Heart right ventricle (tissue), 16 donors: ENCODE data around the gene NHS. TPM values are rescaled to one million over a fixed set of nuclear protein-coding genes. Genes with fewer than 3 reads are reported as not detected.

Source experiments
- ATAC-seq, 8 donors: fragments of 200-7000 bp; cut with Tn5 transposase; one replicate each; pipeline ENCODE4 v1.9.1; 2020; ENCODE audit warnings: mild to moderate bottlenecking in 8 of 8, moderate library complexity in 8 of 8, moderate number of reproducible peaks in 1 of 8
- DNase-seq, 2 donors: peaks; one replicate each; pipeline ENCODE4 v3.0.0-alpha.2; 2020
- H3K27ac ChIP-seq, 10 donors: fragments of 200-600 bp; sonication (generic) in 2 of 10; one replicate each; pipeline versions ENCODE4 v1.5.0 to v1.8.0; 2020 to 2022; ENCODE audit warnings: mild to moderate bottlenecking in 3 of 10
- H3K27me3 ChIP-seq, 7 donors: fragments of 200-600 bp; one replicate each; pipeline ENCODE4 v1.8.0; 2021 to 2022; ENCODE audit warnings: mild to moderate bottlenecking in 2 of 7
- H3K36me3 ChIP-seq, 9 donors: fragments of 200-600 bp; sonication (generic) in 1 of 9; one replicate each; pipeline versions ENCODE4 v1.5.0 to v1.8.0; 2020 to 2022; ENCODE audit warnings: mild to moderate bottlenecking in 2 of 9
- H3K4me1 ChIP-seq, 9 donors: fragments of 200-600 bp; sonication (generic) in 1 of 9; one replicate each; pipeline versions ENCODE4 v1.5.0 to v1.8.0; 2020 to 2022; ENCODE audit warnings: mild to moderate bottlenecking in 4 of 9
- H3K4me3 ChIP-seq, 10 donors: fragments of 200-600 bp; sonication (generic) in 2 of 10; one replicate each; pipeline versions ENCODE4 v1.5.0 to v1.8.0; 2020 to 2022; ENCODE audit warnings: mild to moderate bottlenecking in 7 of 10, moderate library complexity in 2 of 10
- H3K9me3 ChIP-seq, 11 donors: fragments of 200-600 bp in 10 of 11; sonication (generic) in 2 of 11; one replicate each; pipeline versions ENCODE4 v1.5.0 to v1.8.0; 2013 to 2022; ENCODE audit warnings: mild to moderate bottlenecking in 2 of 11, control low read depth in 1 of 11, moderate library complexity in 1 of 11
- CTCF ChIP-seq, 9 donors: fragments of 200-600 bp; sonication (generic) in 2 of 9; IDR thresholded peaks; one replicate each; pipeline versions ENCODE4 v1.5.0 to v1.8.0; 2021 to 2022; ENCODE audit warnings: antibody characterized with exemption in 9 of 9, mild to moderate bottlenecking in 5 of 9, moderate library complexity in 1 of 9
- WGBS, 2 donors: extraction: QIAGEN DNeasy Blood & Tissue Kit; methylation state at CpG; one replicate each; pipeline ENCODE4 v1.1.7; 2013; ENCODE audit warnings: inconsistent platforms in 1 of 2; 5-methylcytosine and 5-hydroxymethylcytosine counted together
- intact Hi-C, 10 donors: fragments of 100-400 bp; cut with DNase I; formaldehyde crosslinking; loops; one replicate each; pipeline versions ENCODE4 v1.11.1 to v1.14.2; 2022
- polyA plus RNA-seq, 2 donors: library from polyadenylated mRNA; stranded (reverse); fragments of 200-250 nt; gene quantifications; one replicate each; pipeline ENCODE4 v1.2.3, GENCODE V29; 2013
- total RNA-seq, 10 donors: library from RNA; stranded (reverse); fragmentation: NEBNext Ultra II Directional in 3 of 10; extraction: Animal tissue kit (Norgen Biotek cat#: 25700) in 3 of 10; gene quantifications; one replicate each; pipeline versions ENCODE4 v1.2.1 to v1.2.4, GENCODE V29; 2021 to 2023
- donor health status: Arrhythmogenic right ventricular cardiomyopathy.
- donor health status: ischemic (EF 13 %, LVEDD 7.1; RV severe dilation, severe dysfunction).
- donor health status: healthy with polysubstance abuse.
- donor health status: DM: no; HTN: yes; CAD: no.
- donor health status: DM: no; HTN: no; CAD: no.
- donor health status: ischemic (EF 25% LVEDD 6.9; RV normal size, moderate dysfunction).
- donor health status: ischemic (EF 25% LVEDD 5.7; RV mildly dilated, moderate dysfunction).
- donor health status: healthy.
- donor health status: DM: yes; HTN: yes; CAD: no.
- donor health status: Ischemic cardiomyopathy.
- donor health status: ischemic (EF 35%, LVEDD 5.7; RV mildly dilated, moderate dysfunction).
- donor health status: nonischemic (EF 11% LVEDD 7.7; RV severe dilation, severe dysfunction).
- donor health status: DM: yes; HTN: yes; CAD: no.
- donor health status: PGD.
- donor health status: ischemic (EF 29% LVEDD 5.4; RV normal size, mild dysfunction).
- donor health status: nonischemic (EF 23%, LVEDD 6.1; RV moderate dilation, normal function).

NHS gene
- total and polyA plus RNA-seq, 12 donors, result 0.20 to 2.7 (median 1.2) TPM

- TF ChIP-seq CTCF (IDR thresholded peaks at IDR 0.05), result no peak
- 74 to 84% methylated on average over 6 of the region's 6 CpGs for WGBS, 2 donors
- H3K27ac ChIP-seq, result no peak overlapping the region
- ATAC-seq (no peak), DNase-seq (no peak)
- intact Hi-C loops, result no loop called here
- no peaks in the 10 kb centered on the region for H3K36me3 ChIP-seq
- H3K4me1 ChIP-seq, result peaks cover 0 to 12% (median 0%) of the 10 kb centered on the region in 9 donors
- peaks cover 0 to 18% (median 0%) of the 10 kb centered on the region in 7 donors for H3K27me3 ChIP-seq
- no peaks in the 10 kb centered on the region for H3K9me3 ChIP-seq
- no peak overlapping the region for H3K4me3 ChIP-seq
These were observed 178.5 kb downstream of the NHS start for GRCh38 chrX:17553469-17553868.

- ATAC-seq (peak in 3 of 8 donors; percentile 61 to 66 (median 63)), DNase-seq (no peak)
- Histone ChIP-seq H3K4me1 (peaks cover 0 to 12% (median 0%) of the 10 kb centered on the region in 9 donors), H3K27ac (no peak overlapping the region), H3K4me3 (no peak overlapping the region), H3K27me3 (peaks cover 0 to 18% (median 0%) of the 10 kb centered on the region in 7 donors), H3K9me3 (no peaks in the 10 kb centered on the region), H3K36me3 (no peaks in the 10 kb centered on the region)
- intact Hi-C loops, result no loop called here
- WGBS, 2 donors, result 77 to 79% methylated on average over 6 of the region's 6 CpGs
- TF ChIP-seq CTCF (IDR thresholded peaks at IDR 0.05), result no peak
These were observed 179.0 kb downstream of the NHS start for GRCh38 chrX:17553961-17554482.

- 57 to 63% methylated on average over 5 of the region's 5 CpGs for WGBS, 2 donors
- H3K9me3 ChIP-seq, result no peaks in the 10 kb centered on the region
- DNase-seq (no peak), ATAC-seq (no peak)
- no peaks in the 10 kb centered on the region for H3K36me3 ChIP-seq
- no peak for TF ChIP-seq CTCF (IDR thresholded peaks at IDR 0.05)
- intact Hi-C loops, result no loop called here
- H3K27ac ChIP-seq, result no peak overlapping the region
- peaks cover 0 to 18% (median 0%) of the 10 kb centered on the region in 7 donors for H3K27me3 ChIP-seq
- peaks cover 0 to 11% (median 0%) of the 10 kb centered on the region in 9 donors for H3K4me1 ChIP-seq
- no peak overlapping the region for H3K4me3 ChIP-seq
These were observed 179.9 kb downstream of the NHS start for GRCh38 chrX:17554914-17555313.

GRCh38 chrX:17555846-17556245 is 180.8 kb downstream of the NHS start:
- TF ChIP-seq CTCF (IDR thresholded peaks at IDR 0.05), result no peak
- H3K36me3 ChIP-seq, result no peaks in the 10 kb centered on the region
- no peaks in the 10 kb centered on the region for H3K9me3 ChIP-seq
- intact Hi-C loops, result no loop called here
- H3K4me1 ChIP-seq, result peaks cover 0 to 16% (median 0%) of the 10 kb centered on the region in 9 donors
- no peak overlapping the region for H3K4me3 ChIP-seq
- ATAC-seq (no peak), DNase-seq (no peak)
- no peak overlapping the region for H3K27ac ChIP-seq
- 61 to 65% methylated on average over 2 of the region's 2 CpGs for WGBS, 2 donors
- peaks cover 0 to 20% (median 0%) of the 10 kb centered on the region in 7 donors for H3K27me3 ChIP-seq
